ENCODE data around the gene MED13. TPM values are rescaled to one million over a fixed set of nuclear protein-coding genes. Genes with fewer than 3 reads are reported as not detected.

MED13 gene
- total RNA-seq, 1 donor from 2014 or later, result 69.7 TPM

DNA sequence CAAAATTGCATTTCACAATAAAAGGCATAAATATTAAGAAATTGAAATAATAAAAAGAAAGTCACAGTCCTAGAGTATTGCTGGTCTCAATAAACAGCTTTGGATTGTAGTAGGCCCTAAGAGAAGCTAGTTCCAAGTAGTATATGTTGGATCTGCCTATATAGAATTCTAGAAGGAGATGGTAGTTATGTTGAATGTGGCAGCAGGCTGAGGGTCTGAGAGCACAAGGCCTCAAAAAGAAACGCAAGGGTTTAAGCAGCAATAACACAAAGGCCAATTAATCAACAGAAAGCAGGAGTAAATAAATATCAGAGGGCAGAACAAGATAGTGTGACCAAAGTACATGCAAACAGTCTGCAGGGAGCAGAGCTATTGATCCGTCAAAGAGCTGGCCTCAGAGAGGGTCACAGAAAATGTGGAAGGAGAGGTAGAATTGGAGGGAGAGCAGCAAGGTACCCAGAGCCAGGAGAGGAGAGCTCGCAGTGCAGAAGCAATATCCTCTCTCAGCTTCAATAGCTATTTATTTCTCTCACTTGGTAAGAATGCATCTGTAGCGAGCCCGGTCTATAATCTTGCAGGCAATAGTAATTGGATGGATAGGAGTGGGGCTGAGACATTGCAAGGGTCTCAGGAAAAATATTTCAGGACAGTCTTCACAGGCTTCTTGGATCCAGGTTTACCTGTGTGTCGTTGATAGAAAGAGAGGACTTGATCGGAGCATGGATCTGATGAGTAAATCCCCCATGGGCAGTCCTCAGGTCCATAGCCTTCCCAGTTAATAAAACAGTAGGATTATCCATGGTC is 25.1 kb upstream of the MED13 start:
- no peak for DNase-seq (ENCODE audit: extremely low spot score, unreplicated experiment)
- Mint-ChIP-seq H3K4me3 (ENCODE audit: unreplicated experiment) (no peak overlapping the region), H3K36me3 (ENCODE audit: unreplicated experiment) (no peaks in the 10 kb centered on the region), H3K4me1 (ENCODE audit: unreplicated experiment) (no peaks in the 10 kb centered on the region), H3K9me3 (ENCODE audit: unreplicated experiment) (no peaks in the 10 kb centered on the region), H3K27me3 (ENCODE audit: unreplicated experiment) (no peaks in the 10 kb centered on the region), H3K27ac (ENCODE audit: unreplicated experiment) (no peak overlapping the region)
- TF ChIP-seq, protein P1, sequence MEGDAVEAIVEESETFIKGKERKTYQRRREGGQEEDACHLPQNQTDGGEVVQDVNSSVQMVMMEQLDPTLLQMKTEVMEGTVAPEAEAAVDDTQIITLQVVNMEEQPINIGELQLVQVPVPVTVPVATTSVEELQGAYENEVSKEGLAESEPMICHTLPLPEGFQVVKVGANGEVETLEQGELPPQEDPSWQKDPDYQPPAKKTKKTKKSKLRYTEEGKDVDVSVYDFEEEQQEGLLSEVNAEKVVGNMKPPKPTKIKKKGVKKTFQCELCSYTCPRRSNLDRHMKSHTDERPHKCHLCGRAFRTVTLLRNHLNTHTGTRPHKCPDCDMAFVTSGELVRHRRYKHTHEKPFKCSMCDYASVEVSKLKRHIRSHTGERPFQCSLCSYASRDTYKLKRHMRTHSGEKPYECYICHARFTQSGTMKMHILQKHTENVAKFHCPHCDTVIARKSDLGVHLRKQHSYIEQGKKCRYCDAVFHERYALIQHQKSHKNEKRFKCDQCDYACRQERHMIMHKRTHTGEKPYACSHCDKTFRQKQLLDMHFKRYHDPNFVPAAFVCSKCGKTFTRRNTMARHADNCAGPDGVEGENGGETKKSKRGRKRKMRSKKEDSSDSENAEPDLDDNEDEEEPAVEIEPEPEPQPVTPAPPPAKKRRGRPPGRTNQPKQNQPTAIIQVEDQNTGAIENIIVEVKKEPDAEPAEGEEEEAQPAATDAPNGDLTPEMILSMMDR (IDR thresholded peaks at IDR 0.05), result no peak

DNA sequence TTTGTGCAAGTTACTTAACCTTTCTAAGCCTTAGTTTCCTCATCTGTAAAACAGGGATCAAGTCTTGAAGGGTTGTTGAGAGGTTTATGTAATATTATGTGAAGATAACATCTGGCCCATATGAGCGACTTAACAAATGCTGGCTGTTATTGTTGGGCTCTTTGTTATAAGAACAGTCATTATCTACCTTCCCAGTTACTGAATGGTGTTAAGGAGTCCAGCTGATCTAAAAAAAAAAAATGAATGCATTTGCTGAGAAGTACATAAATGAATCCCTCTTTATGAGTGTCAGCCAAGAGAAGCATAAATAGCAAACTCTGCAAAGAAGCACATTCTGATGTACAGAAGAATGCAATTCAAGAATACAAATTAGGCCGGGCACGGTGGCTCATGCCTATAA is 24.3 kb upstream of the MED13 start:
- TF ChIP-seq, protein P1 (IDR thresholded peaks at IDR 0.05), result no peak
- Mint-ChIP-seq H3K9me3 (ENCODE audit: unreplicated experiment) (no peaks in the 10 kb centered on the region), H3K4me1 (ENCODE audit: unreplicated experiment) (no peaks in the 10 kb centered on the region), H3K27me3 (ENCODE audit: unreplicated experiment) (no peaks in the 10 kb centered on the region), H3K36me3 (ENCODE audit: unreplicated experiment) (no peaks in the 10 kb centered on the region), H3K4me3 (ENCODE audit: unreplicated experiment) (no peak overlapping the region), H3K27ac (ENCODE audit: unreplicated experiment) (no peak overlapping the region)
- DNase-seq (ENCODE audit: extremely low spot score, unreplicated experiment), result no peak

DNA sequence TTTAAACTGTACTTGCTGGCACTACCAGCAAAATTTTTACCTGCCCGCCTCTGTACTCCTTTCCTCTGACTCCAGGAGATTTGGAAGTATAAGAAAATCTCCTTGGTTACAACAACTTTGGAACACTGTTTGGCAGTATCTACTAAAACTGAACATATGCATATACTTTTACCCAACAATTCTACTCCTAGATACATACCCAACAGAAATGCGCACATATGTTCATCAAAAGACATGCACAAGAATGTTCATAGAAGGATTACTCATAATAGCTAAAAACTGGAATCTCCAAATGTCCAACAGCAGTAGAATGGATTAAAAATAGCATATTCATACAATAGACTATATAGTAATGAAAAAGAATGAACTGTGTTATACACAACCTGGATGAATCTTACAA is 21.7 kb upstream of the MED13 start:
- no peak for DNase-seq (ENCODE audit: extremely low spot score, unreplicated experiment)
- Mint-ChIP-seq H3K4me3 (ENCODE audit: unreplicated experiment) (no peak overlapping the region), H3K36me3 (ENCODE audit: unreplicated experiment) (no peaks in the 10 kb centered on the region), H3K27me3 (ENCODE audit: unreplicated experiment) (no peaks in the 10 kb centered on the region), H3K4me1 (ENCODE audit: unreplicated experiment) (no peaks in the 10 kb centered on the region), H3K9me3 (ENCODE audit: unreplicated experiment) (no peaks in the 10 kb centered on the region), H3K27ac (ENCODE audit: unreplicated experiment) (no peak overlapping the region)
- TF ChIP-seq, protein P1 (IDR thresholded peaks at IDR 0.05), result no peak

DNA sequence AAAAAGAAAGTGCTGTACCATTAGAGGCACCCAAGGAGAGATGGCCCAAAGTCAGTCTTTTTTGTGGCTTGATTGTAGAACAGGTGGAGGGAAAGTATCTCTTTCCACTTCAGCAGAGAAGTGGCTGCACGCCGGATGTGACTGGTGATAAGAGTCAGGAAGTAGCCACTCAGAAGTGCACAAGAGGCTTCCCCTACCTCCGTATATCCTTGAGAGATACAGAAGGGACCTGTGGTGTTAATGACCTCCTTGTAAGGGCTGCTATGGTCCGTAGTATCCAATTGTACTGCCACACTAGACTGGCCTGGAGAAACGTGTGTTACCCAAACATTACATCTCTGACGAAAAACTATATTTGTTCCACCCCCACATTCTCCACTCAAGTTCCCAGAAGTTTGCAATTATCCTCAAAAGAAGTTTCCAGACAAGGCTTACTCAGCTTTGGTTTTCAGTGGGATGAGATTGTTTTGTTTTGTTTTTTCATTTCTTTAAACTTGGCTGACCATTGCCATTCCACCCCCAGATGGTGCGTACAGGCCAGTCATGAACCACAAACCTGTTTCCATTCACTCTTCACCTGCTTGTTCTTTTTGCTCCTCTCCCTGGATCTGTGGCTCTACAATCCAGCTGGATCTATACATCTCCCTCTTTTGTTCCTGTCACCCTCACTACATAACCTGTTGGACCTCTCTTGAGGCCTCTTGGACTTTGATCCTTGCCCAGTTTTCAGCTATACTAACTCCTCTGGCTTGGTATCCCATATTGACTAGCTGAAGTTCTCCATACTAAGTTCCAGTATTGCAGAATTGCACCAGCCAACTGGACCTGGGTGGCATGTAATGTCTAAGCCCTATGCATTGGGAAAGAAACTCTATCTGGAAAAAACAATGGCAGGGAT is 20.7 kb upstream of the MED13 start:
- no peaks in the 10 kb centered on the region for H3K9me3 Mint-ChIP-seq (ENCODE audit: unreplicated experiment)
- TF ChIP-seq, protein P1 (IDR thresholded peaks at IDR 0.05), result no peak
- H3K27ac Mint-ChIP-seq (ENCODE audit: unreplicated experiment), result no peak overlapping the region
- H3K4me1 Mint-ChIP-seq (ENCODE audit: unreplicated experiment), result no peaks in the 10 kb centered on the region
- no peak overlapping the region for H3K4me3 Mint-ChIP-seq (ENCODE audit: unreplicated experiment)
- no peaks in the 10 kb centered on the region for H3K27me3 Mint-ChIP-seq (ENCODE audit: unreplicated experiment)
- DNase-seq (ENCODE audit: extremely low spot score, unreplicated experiment), result no peak
- H3K36me3 Mint-ChIP-seq (ENCODE audit: unreplicated experiment), result no peaks in the 10 kb centered on the region

DNA sequence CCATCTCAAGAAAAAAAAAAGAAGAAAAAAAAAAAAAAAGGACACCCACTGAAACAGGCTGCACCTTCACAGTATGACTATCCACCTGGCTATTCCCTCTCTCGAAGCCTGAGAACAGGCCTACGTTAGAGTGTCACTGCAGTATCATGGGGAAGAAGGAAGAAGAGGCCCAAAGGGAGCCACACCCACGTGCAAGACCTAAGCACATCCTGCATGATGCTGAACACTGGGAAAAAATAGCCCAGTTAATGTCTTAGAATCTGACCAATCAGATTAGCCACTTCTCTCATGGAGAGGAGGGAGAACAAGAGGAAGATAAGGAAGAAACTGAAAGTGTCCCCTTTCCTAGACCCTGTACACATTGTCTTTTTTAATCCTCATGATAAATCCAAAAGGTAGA is 19.5 kb upstream of the MED13 start:
- H3K36me3 Mint-ChIP-seq (ENCODE audit: unreplicated experiment), result no peaks in the 10 kb centered on the region
- no peak for DNase-seq (ENCODE audit: extremely low spot score, unreplicated experiment)
- H3K27ac Mint-ChIP-seq (ENCODE audit: unreplicated experiment), result no peak overlapping the region
- peaks cover 11% of the 10 kb centered on the region for H3K27me3 Mint-ChIP-seq (ENCODE audit: unreplicated experiment)
- H3K4me3 Mint-ChIP-seq (ENCODE audit: unreplicated experiment), result no peak overlapping the region
- H3K4me1 Mint-ChIP-seq (ENCODE audit: unreplicated experiment), result no peaks in the 10 kb centered on the region
- no peaks in the 10 kb centered on the region for H3K9me3 Mint-ChIP-seq (ENCODE audit: unreplicated experiment)
- TF ChIP-seq, protein P1 (IDR thresholded peaks at IDR 0.05), result no peak

All from osteocyte (in vitro differentiated cells).